SK-N-MC (cell line): ENCODE results near the gene DTD1.

Experiments used
- EZH2 ChIP-seq: fragments of 200-600 bp; sonication (generic); IDR thresholded peaks from one replicate; pipeline ENCODE4 v1.6.1; 2017; ENCODE audit warnings: antibody characterized with exemption
- POLR2AphosphoS5 ChIP-seq: IDR thresholded peaks from 2 replicates; pipeline ENCODE4 v1.6.1; 2012; ENCODE audit warnings: mild to moderate bottlenecking, low read depth, low read length, borderline replicate concordance

- TF ChIP-seq EZH2 (no peak), POLR2AphosphoS5 (no peak)
Observed at GRCh38 chr20:18665135-18665534, 77.3 kb downstream of the DTD1 start.
